Measurements from ENCODE around the gene APBA3. TPM values are rescaled to one million over a fixed set of nuclear protein-coding genes. Genes with fewer than 3 reads are reported as not detected.
"Not testable (repeated sequence)": the region's sequence is repeated elsewhere in the genome, so short reads cannot be mapped to it uniquely, and the experiment has no call there.

Gene APBA3
- total and polyA plus RNA-seq, 4 donors = 16.6 to 27.3 (median 20.2) TPM

DNA sequence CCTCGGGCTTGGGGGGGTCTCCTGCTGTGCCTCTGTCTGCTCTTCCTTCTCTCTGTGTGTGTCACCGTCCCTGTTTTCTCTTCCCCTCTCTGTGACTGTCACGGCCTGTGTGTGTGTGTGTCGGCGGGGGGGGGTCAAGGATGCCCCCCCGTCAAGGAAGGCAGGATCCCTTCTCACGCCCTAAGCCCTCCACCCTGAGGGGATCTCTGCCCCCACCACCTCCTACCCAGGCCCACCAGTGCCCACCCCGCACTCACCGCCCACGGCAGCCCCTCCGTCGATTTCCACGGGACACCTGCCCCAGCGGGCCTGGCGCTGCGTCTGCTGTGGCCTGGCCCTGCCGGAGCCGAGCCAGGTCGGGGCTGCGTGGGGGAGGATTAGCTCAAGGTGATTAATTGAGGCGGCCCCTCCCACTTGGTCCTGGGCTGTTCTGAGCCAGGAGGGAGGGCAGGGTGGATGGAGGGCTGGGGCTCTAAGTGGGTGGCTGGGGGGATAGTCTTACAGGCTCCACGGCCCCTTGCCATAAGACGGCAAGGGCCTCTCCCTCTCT, 10.5 kb upstream of the APBA3 start, which contains the start of gene RAX2:
RAX2 (minus strand) TSS at position 323 of the 550 bp plus-strand sequence. CDS start 486 bp downstream, outside the sequence.
- no peaks in the 10 kb centered on the region for H3K27me3 ChIP-seq (ENCODE audit: control insufficient read depth, insufficient read depth, low read length)
- no peak for DNase-seq (ENCODE audit: low read depth in 4 of 6, low spot score in 6 of 6)
- peaks cover 39% of the 10 kb centered on the region for H3K36me3 ChIP-seq (ENCODE audit: control insufficient read depth, insufficient read depth, low read length)
- WGBS (ENCODE audit: insufficient coverage) = 45% methylated on average over 10 of the region's 23 CpGs
- no peaks in the 10 kb centered on the region for H3K9me3 ChIP-seq (ENCODE audit: control insufficient read depth, insufficient read depth, low read length)
- H3K4me3 ChIP-seq (ENCODE audit: low read depth, low read length) = no peak within 1 kb of the TSS
- no peaks in the 10 kb centered on the region for H3K4me1 ChIP-seq (ENCODE audit: control insufficient read depth, insufficient read depth, low read length)
- H3K27ac ChIP-seq (ENCODE audit: low read depth, low read length) = no peak within 1 kb of the TSS

DNA sequence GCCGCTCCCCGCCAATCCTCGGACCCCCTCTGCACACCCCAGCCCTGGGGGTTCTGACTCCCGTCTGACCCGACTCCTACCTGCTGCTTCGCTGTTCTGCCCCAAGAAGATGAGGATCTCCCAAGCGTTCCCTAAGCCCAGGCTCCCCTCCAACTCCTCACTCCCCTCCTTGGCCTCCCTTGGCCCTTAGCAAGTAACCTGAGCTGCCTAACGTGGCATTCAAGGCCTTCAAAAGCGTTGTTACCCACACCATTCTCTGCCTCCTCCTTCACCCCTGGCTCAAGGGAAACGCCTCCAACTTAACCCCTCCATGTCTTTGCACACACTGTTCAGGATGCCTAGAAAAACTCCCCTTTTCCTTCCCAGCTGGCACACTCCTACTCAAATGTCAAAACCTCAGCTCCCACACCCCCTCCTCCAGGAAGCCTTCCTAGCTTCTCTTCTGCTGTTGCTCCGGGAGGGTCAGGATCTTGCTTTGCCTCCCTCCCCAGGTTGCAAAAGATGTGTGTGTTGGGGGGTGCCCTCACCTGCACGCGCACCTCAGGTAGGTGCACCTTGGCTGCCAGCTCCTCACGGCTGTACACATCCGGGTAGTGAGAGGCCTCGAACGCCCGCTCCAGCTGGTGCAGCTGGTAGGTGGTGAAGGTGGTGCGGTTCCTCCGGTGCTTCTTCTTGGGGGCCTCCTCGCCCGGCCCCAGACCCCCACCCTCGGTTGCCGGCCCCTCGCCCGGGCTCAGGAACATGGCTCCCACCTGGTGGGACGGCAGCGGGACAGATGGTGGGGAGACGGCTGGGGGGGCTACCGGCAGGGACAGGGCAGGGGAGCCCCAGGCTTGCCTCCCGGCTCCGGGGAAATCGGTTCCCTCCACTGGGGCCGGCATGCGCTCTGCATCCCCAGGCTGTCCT, 9.8 kb upstream of the APBA3 start:
- no peaks in the 10 kb centered on the region for H3K9me3 ChIP-seq (ENCODE audit: control insufficient read depth, insufficient read depth, low read length)
- no peak for DNase-seq (ENCODE audit: low read depth in 4 of 6, low spot score in 6 of 6)
- no peaks in the 10 kb centered on the region for H3K27me3 ChIP-seq (ENCODE audit: control insufficient read depth, insufficient read depth, low read length)
- H3K4me3 ChIP-seq (ENCODE audit: low read depth, low read length) = no peak overlapping the region
- H3K27ac ChIP-seq (ENCODE audit: low read depth, low read length) = no peak overlapping the region
- peaks cover 46% of the 10 kb centered on the region for H3K36me3 ChIP-seq (ENCODE audit: control insufficient read depth, insufficient read depth, low read length)
- no peaks in the 10 kb centered on the region for H3K4me1 ChIP-seq (ENCODE audit: control insufficient read depth, insufficient read depth, low read length)
- 75% methylated on average over 27 of the region's 35 CpGs for WGBS (ENCODE audit: insufficient coverage)

DNA sequence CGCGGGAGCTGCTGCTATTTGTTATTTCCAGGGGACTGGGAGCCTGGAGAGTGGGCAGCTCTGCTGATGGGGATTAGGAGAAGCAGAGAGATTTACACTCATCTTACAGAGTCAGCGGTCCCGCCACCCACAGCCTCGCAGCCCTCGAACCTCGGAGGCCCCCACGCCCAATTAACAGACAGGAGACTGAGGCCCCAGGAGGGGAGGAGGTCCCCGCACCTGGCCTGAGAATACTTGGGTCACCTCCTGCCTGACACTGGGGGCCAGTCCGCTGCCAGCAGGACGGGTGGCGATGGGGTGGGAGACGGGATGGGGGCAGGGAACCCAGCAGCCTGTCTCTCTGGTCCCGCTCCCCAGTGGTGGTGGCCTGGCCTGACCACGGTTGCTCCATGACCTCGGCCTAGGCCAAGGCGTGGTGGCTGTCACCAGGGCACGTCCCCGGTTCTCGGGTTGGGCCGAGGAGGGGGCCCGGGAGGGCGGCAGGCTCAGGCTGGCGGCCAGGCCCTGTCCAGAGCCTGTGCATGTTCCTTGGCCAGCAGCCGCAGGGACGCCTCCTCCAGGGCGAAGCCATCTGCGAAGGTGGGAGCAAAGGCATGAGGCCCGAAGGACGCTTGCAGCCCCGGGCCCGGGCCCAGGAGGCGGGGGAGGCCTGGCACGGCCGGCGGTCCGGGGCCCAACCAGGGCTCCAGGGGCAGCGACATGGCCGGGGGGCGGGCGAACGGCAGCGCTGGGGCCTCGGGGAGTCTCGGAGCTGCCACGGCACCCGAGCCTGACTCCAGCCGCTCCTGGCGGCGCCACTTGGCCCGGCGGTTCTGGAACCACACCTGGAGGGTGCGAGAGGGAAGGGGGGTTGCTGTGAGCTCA, 8.9 kb upstream of the APBA3 start:
- no peaks in the 10 kb centered on the region for H3K27me3 ChIP-seq (ENCODE audit: control insufficient read depth, insufficient read depth, low read length)
- no peak overlapping the region for H3K4me3 ChIP-seq (ENCODE audit: low read depth, low read length)
- WGBS (ENCODE audit: insufficient coverage) = 79% methylated on average over 52 of the region's 53 CpGs
- no peak for DNase-seq (ENCODE audit: low read depth in 4 of 6, low spot score in 6 of 6)
- H3K27ac ChIP-seq (ENCODE audit: low read depth, low read length) = no peak overlapping the region
- no peaks in the 10 kb centered on the region for H3K9me3 ChIP-seq (ENCODE audit: control insufficient read depth, insufficient read depth, low read length)
- peaks cover 54% of the 10 kb centered on the region for H3K36me3 ChIP-seq (ENCODE audit: control insufficient read depth, insufficient read depth, low read length)
- H3K4me1 ChIP-seq (ENCODE audit: control insufficient read depth, insufficient read depth, low read length) = no peaks in the 10 kb centered on the region

GRCh38 chr19:3769494-3769893, 8.0 kb upstream of the APBA3 start:
- Histone ChIP-seq H3K4me1 (ENCODE audit: control insufficient read depth, insufficient read depth, low read length) (no peaks in the 10 kb centered on the region), H3K27ac (ENCODE audit: low read depth, low read length) (no peak overlapping the region), H3K36me3 (ENCODE audit: control insufficient read depth, insufficient read depth, low read length) (peaks cover 60% of the 10 kb centered on the region), H3K9me3 (ENCODE audit: control insufficient read depth, insufficient read depth, low read length) (no peaks in the 10 kb centered on the region), H3K4me3 (ENCODE audit: low read depth, low read length) (no peak overlapping the region), H3K27me3 (ENCODE audit: control insufficient read depth, insufficient read depth, low read length) (no peaks in the 10 kb centered on the region)
- no peak for DNase-seq (ENCODE audit: low read depth in 4 of 6, low spot score in 6 of 6)
- WGBS (ENCODE audit: insufficient coverage) = 89% methylated on average over 17 of the region's 17 CpGs

- Histone ChIP-seq H3K27me3 (ENCODE audit: control insufficient read depth, insufficient read depth, low read length) (no peaks in the 10 kb centered on the region), H3K4me3 (ENCODE audit: low read depth, low read length) (no peak overlapping the region), H3K27ac (ENCODE audit: low read depth, low read length) (no peak overlapping the region), H3K9me3 (ENCODE audit: control insufficient read depth, insufficient read depth, low read length) (no peaks in the 10 kb centered on the region), H3K4me1 (ENCODE audit: control insufficient read depth, insufficient read depth, low read length) (no peaks in the 10 kb centered on the region), H3K36me3 (ENCODE audit: control insufficient read depth, insufficient read depth, low read length) (peaks cover 60% of the 10 kb centered on the region)
- 80% methylated on average over 7 of the region's 7 CpGs for WGBS (ENCODE audit: insufficient coverage)
- no peak for DNase-seq (ENCODE audit: low read depth in 4 of 6, low spot score in 6 of 6)
These were observed 7.2 kb upstream of the APBA3 start for GRCh38 chr19:3768748-3769099.

- no peaks in the 10 kb centered on the region for H3K4me1 ChIP-seq (ENCODE audit: control insufficient read depth, insufficient read depth, low read length)
- DNase-seq (ENCODE audit: low read depth in 4 of 6, low spot score in 6 of 6) = no peak
- no peak overlapping the region for H3K27ac ChIP-seq (ENCODE audit: low read depth, low read length)
- no peaks in the 10 kb centered on the region for H3K27me3 ChIP-seq (ENCODE audit: control insufficient read depth, insufficient read depth, low read length)
- WGBS (ENCODE audit: insufficient coverage) = 93% methylated on average over 16 of the region's 25 CpGs
- H3K36me3 ChIP-seq (ENCODE audit: control insufficient read depth, insufficient read depth, low read length) = peaks cover 60% of the 10 kb centered on the region
- no peaks in the 10 kb centered on the region for H3K9me3 ChIP-seq (ENCODE audit: control insufficient read depth, insufficient read depth, low read length)
- H3K4me3 ChIP-seq (ENCODE audit: low read depth, low read length) = no peak overlapping the region
These were observed 6.7 kb upstream of the APBA3 start for GRCh38 chr19:3768015-3768747.

- Histone ChIP-seq H3K27ac (ENCODE audit: low read depth, low read length) (no peak overlapping the region), H3K27me3 (ENCODE audit: control insufficient read depth, insufficient read depth, low read length) (no peaks in the 10 kb centered on the region), H3K4me3 (ENCODE audit: low read depth, low read length) (no peak overlapping the region), H3K36me3 (ENCODE audit: control insufficient read depth, insufficient read depth, low read length) (peaks cover 60% of the 10 kb centered on the region), H3K9me3 (ENCODE audit: control insufficient read depth, insufficient read depth, low read length) (no peaks in the 10 kb centered on the region), H3K4me1 (ENCODE audit: control insufficient read depth, insufficient read depth, low read length) (no peaks in the 10 kb centered on the region)
- 93% methylated on average over 23 of the region's 23 CpGs for WGBS (ENCODE audit: insufficient coverage)
- no peak for DNase-seq (ENCODE audit: low read depth in 4 of 6, low spot score in 6 of 6)
These were observed 5.6 kb upstream of the APBA3 start for GRCh38 chr19:3767050-3767449.

DNA sequence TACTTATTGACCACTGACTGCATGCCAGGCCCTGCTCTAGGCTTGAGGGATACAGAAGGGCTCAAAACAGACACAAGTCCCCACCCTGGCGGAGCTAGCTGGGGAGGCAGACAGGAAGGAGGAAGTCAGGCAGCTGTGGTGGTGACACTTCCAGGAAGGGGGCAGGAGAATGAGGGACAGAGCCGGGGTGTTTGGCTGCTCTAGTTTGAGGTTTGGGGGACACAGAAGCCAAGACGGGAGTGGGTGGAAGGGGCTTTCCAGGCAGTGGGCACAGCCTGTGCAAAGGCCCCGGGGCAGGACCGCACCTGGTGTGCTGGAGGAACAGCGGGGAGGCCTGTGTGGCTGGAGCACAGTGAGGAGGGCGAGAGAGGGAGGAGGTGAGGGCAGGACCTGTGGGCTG, 5.0 kb upstream of the APBA3 start:
- Histone ChIP-seq H3K27ac (ENCODE audit: low read depth, low read length) (no peak overlapping the region), H3K9me3 (ENCODE audit: control insufficient read depth, insufficient read depth, low read length) (no peaks in the 10 kb centered on the region), H3K4me3 (ENCODE audit: low read depth, low read length) (no peak overlapping the region), H3K4me1 (ENCODE audit: control insufficient read depth, insufficient read depth, low read length) (peaks cover 4% of the 10 kb centered on the region), H3K36me3 (ENCODE audit: control insufficient read depth, insufficient read depth, low read length) (peaks cover 60% of the 10 kb centered on the region), H3K27me3 (ENCODE audit: control insufficient read depth, insufficient read depth, low read length) (no peaks in the 10 kb centered on the region)
- DNase-seq (ENCODE audit: low read depth in 4 of 6, low spot score in 6 of 6) = no peak
- 94% methylated on average over 7 of the region's 7 CpGs for WGBS (ENCODE audit: insufficient coverage)

DNA sequence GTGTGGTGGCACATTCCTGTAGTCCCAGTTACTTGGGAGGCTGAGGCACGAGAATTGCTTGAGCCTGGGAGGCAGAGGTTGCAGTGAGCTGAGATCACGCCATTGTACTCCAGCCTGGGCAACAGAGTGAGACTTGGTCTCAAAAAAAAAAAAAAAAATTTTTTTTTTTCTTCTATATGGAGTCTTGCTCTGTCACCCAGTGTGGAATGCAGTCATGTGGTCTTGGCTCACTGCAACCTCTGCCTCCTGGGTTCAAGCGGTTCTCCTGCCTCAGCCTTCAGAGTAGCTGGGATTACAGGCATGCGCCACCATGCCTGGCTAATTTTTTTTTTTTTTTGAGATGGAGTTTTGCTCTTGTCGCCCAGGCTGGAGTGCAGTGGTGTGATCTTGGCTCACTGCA, 4.3 kb upstream of the APBA3 start:
- H3K9me3 ChIP-seq (ENCODE audit: control insufficient read depth, insufficient read depth, low read length); H3K4me3 ChIP-seq (ENCODE audit: low read depth, low read length); H3K27me3 ChIP-seq (ENCODE audit: control insufficient read depth, insufficient read depth, low read length); DNase-seq (ENCODE audit: low read depth in 4 of 6, low spot score in 6 of 6); H3K4me1 ChIP-seq (ENCODE audit: control insufficient read depth, insufficient read depth, low read length); H3K27ac ChIP-seq (ENCODE audit: low read depth, low read length): not testable (repeated sequence)
- peaks cover 56% of the 10 kb centered on the region for H3K36me3 ChIP-seq (ENCODE audit: control insufficient read depth, insufficient read depth, low read length)
- 100% methylated on average over 2 of the region's 5 CpGs for WGBS (ENCODE audit: insufficient coverage)

All from spinal cord (tissue), 10 donors.